ENCODE results near the gene SPDYE16.
"Not testable (repeated sequence)": the region's sequence is repeated elsewhere in the genome, so short reads cannot be mapped to it uniquely, and the experiment has no call there.

The SPDYE16 gene

DNA sequence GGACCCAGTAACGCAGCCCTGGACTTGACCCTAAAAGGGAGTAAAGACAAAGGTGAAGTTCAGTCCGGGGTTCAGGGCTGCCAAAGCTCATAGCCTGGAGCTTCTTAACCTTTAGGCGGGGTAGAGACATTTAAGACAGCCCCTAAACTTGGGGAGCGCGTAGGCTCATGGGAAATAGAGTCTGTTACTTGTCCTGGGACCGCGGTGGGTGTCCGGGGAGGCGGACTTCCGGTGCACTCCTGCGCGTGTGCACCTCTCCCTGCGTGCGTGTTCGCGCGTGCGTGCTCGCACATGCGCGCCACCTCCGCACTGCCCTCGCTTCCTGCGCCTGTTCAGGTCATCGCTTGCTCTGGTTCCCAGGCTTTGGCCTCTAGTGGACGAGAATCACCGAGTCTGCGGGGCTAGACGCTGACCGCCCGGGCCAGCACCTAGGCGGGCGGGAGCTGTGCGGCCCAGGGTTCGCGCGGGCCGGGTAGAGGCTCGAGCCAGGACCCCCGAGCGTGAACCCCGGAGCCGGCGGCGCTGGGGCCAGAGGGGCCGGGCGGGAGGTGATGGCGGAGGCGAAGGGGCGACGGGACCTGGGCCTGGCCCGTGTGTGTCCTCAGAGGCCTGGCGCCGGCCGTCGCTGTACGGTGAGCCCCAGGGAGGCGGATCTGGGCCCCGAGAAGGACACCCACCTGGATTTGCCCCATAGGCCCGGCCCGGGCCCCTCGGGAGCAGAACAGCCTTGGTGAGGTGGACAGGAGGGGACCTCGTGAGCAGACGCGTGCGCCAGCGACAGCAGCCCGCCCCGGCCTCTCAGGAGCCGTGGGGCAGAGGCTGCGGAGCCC is 6.1 kb upstream of the SPDYE16 start:
- peak; percentile 89 for DNase-seq

DNA sequence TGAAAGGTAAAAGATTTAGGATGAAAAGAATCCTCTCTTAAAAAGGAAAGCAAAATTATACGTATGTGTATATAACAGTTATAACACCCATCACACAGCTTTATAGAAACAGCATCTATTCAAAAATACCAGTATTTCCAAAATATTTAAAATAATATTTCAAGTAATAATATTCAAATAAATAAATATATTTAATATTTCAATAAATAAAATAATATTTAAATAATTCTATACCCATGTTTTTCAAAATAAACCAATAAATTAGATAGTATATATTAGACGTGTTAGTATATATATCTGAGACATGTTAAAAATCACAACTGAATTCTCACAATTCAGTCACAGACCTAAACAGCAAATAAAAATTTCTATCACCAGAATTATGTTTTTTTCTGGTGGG is 11.5 kb downstream of the SPDYE16 start:
- not testable (repeated sequence) for DNase-seq

DNA sequence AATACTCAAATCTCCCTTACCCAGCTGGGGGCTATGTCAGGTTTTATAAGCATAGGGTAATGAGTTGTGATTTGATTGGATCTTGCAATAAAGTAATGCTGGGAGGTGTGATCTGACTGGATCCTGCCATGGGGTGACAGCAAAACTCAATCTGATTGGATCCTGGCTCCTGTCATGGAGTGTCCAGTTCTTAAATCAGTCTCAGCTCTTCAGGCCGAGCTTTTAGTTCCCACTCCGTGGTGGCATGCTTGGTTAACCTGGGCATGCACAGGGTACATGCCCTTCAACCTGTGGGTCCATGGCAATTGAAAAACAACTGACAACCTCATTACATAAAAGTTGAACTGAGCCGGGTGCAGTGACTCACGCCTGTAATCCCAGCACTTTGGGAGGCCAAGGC is 16.9 kb downstream of the SPDYE16 start:
- DNase-seq = not testable (repeated sequence)

DNA sequence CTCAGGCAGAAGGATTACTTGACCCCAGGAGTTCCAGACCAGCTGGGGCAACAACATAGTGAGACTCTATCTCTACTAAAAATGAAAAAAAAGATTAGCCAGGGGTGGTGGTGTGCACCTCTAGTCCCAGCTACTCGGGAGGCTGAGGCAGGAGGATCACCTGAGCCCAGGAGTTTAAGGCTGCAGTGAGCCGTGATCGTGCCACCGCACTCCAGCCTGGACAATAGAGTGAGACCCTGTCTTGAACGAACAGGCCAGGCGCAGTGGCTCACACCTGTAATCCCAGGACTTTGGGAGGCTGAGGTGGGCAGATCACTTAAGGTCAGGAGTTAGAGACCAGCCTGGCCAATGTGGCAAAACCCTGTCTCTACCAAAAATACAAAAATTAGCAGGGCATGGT is 26.2 kb downstream of the SPDYE16 start:
- not testable (repeated sequence) for DNase-seq

DNA sequence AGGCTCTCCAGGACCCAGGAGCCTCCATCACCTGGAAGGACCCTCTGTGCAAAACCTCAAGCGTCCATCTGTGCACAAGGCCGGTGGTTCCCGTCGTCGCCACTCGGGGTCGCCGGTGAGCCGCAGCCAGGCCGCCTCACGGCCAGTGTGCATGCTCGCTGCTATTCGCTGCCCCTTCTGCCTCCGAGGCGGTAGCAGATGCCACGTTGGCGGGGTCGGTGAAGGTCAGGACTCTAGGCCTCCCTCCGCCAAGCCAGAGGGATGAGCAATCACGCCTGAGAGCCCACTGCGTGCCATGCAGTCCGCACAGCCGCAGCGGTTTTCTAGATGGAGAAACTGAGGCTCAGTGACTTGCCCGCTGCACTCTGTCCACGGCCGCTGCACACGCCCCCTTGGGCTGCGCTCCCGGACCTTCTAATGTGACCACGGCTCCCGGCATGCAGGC is 27.1 kb downstream of the SPDYE16 start:
- no peak for DNase-seq

DNA sequence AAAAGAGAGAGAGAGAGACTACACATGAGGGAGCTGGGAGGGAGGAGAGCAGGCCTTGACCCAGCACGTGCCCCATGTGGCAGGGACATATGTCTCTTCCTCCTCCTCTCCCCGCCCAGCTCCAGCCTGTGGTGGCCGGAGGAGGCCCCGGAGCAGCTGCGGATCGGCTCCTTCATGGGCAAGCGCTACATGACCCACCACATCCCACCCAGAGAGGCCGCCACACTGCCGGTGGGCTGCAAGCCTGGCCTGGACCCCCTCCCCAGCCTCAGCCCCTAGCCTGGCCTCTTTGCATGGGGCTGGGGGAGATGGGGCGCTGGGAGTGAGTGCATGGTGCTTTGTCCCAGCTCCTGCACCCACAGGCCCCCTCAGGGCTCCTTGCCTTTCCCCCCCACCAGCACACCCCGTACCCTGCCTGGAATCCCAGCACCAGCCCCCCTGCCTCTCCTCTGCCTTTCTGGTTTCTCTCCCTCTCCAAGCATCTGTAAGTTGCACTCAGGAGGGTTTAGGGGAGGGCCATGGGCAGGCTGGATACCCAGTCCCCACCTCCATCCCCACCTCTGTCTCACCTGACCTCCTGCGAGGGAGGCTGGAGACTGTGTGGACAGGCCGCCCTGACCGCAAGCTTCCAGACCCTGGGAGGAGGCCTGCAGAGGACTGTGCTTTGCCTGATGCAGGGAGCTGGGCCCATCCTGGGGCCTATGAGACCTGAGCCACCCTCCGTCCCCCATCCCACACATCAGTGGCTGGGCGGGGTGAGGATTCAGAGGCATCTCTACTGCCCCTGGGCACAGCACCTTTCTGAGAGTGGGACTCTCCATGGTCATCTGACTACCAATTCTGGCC is 27.9 kb downstream of the SPDYE16 start:
- no peak for DNase-seq

DNA sequence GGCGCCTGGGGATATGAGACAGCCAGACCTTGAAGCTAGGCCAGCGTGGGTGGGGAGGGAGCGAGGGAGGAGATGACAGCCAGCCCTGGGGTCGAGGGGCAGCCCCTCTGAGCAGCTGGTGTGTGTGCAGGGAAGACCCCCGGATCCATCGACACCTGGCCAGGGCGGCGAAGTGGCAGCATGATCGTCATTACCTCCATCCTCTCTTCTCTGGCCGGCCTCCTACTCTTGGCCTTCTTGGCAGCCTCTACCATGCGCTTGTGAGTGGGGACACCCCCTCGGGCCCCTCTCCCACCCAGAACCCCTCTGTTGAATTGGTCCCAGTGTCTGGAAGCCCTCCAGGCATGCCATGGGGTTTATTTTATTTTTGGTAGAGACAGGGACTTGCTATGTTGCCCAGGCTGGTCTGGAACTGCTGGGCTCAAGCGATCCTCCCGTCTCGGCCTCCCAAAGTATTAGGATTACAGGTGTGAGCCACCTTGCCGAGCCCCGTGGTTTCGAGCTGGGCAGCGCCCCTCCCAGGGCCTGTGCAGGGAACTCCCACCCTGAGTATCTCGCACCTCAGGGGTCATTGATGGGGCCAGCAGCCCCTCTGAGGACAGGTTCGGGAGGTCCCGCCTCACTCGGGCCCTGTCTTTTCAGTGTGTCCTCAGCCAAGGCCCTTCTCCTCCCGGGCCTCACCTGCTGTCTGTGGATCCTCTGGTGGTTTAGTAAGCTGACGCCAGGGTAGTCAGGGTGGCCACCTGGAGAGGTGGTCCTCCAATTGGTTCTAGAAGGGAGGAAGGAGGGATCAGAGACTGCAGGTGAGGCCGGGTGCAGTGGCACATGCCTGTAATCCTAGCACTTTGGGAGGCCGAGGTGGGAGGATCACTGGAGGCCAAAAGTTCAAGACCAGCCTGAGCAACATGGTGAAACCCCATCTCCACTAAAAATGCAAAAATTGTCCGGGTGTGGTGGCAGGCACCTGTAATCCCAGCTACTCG is 29.0 kb downstream of the SPDYE16 start:
- no peak for DNase-seq

DNA sequence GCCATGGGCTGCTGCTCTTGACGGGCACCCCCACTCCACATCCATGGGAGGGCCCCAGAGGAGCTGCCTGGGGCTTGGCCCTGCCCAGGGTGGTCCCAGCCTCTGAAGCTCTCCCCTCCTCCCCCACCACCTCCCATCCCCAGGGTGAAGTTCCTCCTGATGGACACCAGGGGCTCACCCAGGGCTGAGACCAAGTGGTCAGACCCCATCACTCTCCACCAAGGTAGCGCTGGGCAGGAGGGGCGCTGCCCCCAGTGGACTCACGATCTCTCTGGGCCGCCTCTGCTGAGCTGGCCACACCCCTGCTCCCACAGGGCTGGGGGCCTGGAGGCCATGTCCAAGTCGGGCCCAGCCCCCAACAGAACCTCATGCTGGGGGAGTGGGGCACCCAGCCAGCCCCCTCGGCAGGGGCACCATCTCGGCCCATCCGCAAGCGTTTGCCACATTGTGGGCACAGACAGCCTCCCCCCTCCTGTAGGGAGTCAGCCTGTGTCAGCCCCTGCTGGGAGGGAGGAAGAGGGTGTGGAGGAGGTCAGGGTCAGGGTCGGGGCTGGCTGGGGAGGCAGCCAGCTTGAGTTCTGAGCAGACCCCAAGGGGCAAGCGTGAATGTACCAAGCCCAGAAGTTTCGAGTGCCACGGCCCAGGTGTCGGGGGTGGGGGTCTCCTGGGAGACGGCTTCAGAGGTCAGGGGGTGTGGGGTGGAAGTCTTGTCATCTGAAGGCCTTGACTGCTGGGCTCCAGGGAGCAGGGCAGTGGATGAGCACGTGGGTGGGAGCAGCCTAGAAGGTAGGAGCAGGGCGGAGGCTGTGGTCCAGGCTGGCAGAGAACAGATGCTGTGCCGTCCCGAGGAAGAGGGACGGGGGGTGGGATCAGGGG is 29.9 kb downstream of the SPDYE16 start:
- no peak for DNase-seq

DNA sequence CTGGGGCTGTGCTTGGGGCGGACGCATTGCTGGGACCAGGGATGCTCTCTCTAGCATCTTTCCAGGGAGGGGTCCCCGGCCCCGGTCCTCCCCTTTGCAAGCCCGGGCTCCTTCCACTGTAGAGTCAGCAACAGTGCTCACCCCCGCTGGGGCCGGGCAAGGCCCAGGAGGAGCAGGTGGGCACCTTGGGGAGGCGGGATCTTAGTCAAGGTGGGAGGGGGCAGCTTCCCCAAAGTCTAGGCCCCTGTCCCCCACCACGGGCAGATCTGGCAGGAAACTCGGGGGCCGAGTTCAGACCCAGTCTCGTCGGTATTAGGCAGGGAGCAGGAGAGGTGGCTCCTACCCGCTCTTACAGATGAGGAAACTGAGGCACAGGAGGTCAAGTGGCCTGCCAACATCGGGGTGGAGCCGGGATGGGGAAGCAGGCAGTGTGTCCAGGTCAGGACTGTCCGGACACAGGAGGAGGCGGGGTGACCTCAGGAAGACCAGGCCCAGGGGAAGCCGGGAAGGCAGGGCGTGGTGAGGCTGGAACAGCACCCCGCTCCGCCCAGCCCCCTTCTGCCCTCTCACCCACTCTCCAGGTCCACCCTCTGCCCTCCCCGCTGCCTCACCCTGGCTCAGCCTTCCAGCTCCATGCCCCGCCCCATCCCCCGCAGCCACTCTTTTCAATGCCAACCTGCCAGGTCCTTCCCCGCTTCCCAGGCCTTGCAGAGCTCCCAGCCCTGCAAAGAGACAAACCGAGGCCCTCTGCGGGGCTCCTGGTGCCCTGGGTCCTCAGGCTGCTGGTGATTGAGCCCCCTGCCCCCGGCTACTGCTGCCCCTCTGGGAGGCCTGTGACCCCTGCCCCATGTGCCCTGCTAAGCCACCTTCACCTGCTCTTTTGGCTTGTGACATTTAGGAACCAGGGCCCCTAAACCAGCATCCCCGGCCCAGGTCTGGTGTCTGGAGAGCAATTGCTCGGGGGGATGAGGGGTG is 30.9 kb downstream of the SPDYE16 start:
- DNase-seq = not testable (repeated sequence)

DNA sequence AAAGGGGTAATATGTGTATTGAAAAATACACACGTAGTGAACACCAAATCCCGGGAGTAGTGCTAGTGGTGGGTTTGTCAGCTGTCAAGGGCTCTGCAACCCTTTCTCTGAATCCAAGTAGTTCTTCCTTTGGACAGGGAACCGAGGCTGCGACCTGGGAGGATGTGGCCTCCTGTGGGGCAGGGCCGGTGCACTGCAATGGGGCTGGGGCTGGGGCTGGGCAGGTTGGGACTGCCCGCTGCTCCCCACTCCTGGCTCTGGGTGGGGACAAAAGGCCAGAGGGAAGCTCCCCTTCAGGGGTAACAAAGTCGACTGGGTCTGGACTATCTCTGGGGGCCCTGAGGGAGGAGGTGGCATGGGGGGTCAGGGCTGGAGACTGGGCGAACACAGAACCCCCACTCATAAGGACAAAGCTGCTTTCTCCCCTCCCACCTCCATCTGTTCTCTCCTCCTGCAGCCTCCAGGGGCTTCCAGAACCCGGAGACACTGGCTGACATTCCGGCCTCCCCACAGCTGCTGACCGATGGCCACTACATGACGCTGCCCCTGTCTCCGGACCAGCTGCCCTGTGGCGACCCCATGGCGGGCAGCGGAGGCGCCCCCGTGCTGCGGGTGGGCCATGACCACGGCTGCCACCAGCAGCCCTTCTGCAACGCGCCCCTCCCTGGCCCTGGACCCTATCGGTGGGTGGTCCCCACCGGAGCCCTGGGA is 31.7 kb downstream of the SPDYE16 start:
- not testable (repeated sequence) for DNase-seq

DNA sequence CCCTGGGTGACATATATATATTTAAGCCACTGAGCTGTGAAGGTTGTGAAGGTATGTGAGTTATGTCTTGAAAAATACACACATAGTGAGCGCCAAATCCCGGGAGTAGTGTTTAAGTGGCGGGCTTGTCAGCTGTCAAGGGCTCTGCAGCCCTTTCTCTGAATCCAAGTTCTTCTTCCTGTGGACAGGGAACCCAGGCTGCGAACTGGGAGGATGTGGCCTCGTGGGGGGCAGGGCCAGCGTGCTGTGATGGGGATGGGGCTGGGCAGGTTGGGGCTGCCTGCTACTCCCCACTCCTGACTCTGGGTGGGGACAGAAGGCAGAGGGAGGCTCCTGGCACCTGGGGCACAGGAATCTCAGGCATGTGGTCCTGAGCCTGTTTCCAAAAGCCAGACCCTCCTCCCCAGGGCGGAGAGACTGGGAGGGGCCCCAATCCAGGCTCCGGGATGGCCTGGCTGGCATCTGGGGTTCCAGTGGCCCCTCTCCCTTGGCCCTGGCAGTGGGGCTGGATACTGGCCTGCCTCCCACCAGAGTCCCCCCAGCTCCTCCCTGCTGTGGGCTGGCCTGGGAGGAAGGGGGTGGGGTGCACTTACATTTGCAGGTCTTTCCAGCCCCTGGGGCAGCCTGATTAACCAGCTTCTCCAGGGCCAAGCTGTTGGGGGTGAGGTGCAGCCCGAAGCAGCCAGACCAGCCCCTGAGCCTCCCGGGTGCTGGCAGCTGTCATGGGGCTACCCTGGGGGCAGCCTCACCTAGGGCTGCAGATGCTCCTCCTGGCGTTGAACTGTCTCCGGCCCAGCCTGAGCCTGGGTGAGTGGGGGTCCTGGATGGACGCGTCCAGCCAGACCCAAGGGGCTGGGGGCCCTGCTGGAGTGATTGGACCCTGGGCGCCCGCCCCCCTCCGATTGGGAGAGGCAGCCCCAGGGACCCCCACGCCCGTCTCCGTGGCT is 32.9 kb downstream of the SPDYE16 start, which contains the start of gene UPK3B:
UPK3B (plus strand) TSS at position 622 of the 947 bp plus-strand sequence; CDS start at position 723, 101 bp downstream.
- DNase-seq = no peak

DNA sequence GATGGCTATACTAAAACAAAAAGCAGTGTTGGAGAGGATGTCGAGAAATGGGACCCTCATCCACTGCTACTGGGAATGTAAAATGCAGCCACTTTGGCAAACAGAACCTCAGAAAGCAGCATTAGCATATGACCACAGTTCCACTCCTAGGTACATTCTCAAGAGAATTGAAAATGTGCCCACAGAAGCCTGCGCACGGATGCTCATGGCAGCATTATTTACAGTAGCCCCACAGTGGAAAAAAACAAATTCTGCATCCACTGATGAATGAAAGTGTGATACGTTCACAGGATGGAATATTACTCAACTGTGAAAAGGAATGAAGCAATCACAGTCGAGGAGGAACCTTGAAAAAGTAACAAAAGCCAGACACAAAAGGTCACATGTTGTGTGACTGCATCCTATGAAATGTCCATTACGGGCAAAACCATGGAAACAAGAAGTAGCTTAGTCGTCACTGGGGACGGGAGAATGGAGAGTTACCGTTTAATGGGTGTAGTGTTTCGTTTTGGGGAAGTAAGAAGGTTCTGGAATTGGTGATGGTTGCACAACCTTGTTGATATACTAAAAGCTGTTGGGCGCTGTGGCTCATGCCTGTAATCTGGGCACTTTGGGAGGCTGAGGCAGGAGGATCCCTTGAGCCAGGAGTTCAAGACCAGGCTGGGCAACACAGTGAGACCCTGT is 35.2 kb downstream of the SPDYE16 start:
- DNase-seq = no peak

DNA sequence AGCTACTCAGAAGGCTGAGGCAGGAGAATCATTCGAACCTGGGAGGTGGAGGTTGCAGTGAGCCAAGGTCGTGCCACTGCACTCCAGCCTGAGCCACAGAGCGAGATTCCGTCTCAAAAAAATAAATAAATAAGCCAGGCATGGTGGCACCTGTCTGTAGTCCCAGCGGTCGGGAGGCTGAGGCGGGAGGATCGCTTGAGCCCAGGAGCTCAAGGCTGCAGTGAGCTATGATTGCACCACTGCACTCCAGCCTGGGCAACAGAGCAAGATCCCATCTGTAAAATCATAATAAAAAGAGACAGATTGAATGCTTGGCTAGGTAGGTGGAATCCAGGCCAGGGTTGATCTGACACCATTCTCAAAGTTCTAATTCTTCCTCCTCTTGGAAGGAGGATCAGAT is 36.5 kb downstream of the SPDYE16 start:
- DNase-seq = not testable (repeated sequence)

DNA sequence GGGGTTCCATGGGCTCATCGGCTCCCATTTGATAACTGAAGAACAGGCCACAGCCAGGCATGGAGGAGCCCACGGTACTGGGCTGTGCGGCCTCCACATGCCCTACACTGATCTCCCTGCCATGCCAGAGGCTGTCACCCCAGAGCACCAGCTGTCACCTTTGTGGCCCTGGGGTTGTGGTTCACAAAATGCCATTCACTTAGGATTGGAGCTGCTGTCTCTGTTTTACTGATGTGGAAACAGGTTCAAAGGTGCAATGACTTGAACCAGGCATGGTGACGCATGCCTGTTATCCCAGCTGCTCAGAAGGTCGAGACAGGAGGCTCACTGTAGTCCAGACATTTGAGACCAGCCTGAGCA is 37.0 kb downstream of the SPDYE16 start:
- no peak for DNase-seq

DNA sequence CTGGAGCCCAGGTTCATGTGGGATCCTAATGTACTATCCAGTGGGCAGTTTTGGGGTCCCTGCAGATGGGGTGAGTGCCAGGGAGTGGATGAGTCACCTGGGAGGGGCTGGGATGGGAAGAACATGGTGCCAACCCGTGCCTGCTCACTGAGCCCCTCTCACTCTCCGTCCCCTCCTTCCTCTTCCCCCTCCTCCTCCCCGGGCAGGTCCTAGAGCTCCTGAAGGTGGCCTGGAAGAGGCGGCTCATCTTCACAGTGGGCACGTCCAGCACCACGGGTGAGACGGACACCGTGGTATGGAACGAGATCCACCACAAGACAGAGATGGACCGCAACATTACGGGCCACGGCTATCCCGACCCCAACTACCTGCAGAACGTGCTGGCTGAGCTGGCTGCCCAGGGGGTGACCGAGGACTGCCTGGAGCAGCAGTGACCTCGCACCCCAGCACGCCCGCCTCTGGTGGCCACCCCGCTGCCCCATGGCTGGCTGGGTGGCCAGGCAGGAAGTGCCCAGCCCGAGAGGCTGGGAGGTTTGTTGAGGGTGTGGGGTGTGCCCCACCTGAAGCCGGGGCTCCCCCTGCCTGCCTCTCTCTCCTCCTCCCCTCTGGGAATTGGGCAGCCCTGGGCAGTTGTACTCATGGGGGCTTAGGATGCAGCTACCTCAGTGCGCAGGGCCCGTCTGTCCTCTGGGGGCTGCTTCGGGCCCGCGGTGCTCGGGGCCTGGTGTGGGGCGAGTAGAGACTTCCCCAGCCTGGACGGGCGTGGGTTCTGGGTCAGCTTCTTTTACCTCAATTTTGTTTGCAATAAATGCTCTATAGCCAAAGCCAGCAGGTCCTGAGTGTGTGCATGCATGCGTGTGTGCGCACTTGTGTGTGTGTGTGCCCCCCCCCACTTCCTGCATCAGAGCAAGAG is 37.7 kb downstream of the SPDYE16 start:
- no peak for DNase-seq

DNA sequence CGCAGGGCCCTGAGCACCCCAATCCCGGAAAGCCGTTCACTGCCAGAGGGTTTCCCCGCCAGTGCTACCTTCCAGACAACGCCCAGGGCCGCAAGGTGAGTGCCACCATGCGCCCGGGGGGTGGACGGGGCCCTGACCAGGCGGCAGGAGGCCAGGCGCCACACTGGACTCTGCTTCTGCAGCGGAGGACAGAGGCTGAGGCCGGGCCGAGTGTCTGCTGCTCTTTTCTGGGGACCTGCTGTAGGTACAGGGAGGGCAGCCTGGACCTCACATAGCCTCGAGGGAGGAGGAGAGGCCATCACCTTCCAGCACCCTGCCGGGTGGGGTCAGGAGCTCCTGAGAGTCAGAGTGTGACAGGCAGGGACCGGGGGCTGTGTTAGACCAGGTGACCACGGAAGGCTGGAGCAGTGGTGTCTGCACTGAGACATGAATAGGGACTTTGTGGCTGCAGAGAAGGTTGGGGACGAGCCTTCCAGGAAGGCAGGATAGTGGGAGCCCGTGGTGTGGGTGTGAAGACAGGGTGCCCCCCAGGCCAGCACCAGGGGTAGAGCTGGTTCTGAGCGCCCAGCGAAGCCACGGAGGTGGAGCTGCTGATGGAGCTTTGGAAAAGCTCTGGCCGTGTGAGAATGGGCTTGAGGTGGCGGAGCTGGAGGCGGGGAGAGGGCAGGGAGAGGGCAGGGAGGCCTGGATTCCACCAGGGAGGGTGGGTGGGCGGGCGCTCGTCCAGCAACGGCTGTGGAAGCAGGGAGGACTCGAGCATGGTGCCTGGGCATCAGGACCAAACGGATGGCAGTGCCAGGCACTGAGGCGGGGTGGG is 38.5 kb downstream of the SPDYE16 start:
- not testable (repeated sequence) for DNase-seq

Measured in DMS79 (cell line).